ENCODE measurements around the gene WBP2. TPM values are rescaled to one million over a fixed set of nuclear protein-coding genes. Genes with fewer than 3 reads are reported as not detected.

WBP2 gene
- total and polyA plus RNA-seq, 5 donors from 2014 or later: 77.7 to 118 (median 92.2) TPM

- no peaks in the 10 kb centered on the region for H3K27me3 Mint-ChIP-seq
- H3K4me3 Mint-ChIP-seq: peak overlapping the region in 1 of 4 donors; percentile 33
Observed at GRCh38 chr17:75821552-75821951, 33.6 kb downstream of the WBP2 start.

DNA sequence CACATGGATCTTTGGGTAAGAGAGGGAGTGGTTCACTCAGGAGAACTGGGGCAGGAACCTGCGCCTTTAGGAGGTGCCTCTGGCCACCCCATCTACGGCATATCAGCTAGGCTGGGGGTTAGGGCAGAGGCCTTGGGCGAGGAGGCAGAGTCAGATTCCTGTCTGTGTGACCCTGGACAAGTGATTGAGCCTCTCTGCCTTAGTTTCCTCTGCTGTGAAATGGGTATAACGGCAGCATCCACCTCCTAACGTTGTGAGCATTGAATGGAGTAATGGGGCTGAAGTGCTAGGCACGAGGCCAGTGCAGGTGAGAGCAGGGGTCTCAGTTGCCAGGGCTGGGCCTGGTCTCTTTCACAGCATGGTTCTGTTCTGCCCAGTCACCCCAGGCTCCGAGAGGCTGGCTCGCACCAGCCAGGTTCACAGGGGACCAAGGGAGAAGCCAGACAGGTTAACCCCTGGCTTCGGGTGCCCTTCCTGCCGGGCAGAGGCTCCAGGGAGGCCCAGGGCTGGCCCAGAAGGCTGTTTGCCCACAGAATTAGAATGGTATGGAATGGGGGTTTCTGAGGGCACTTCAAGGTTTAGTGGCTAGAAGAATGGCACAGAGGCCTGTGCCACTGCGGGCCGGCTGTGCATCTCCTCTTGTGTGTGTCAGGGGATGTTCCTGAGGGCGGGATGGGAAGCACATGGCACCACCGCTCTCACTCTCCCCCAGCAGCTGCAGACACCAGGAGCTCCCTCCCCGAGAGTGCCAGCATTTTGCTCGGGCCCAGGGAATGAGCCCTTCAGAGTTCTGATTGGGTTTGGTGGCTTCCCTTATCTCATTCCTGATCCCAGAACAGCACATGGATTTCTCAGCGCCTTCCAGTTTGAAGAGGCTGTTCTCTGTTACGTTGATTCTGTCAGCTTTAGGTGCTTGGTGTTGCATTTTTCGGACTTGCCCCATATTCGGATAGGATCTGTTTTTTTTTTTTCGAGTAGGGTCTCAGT, 34.7 kb downstream of the WBP2 start:
- peaks cover 13% of the 10 kb centered on the region for H3K4me1 ChIP-seq (ENCODE audit: control insufficient read depth, insufficient read depth, low read length, poor library complexity, severe bottlenecking)
- Mint-ChIP-seq H3K4me1 (peaks cover 0 to 19% (median 9%) of the 10 kb centered on the region in 4 donors), H3K27me3 (no peaks in the 10 kb centered on the region), H3K27ac (peak overlapping the region in 2 of 3 donors; percentile 48 to 82), H3K36me3 (peaks cover 11% of the 10 kb centered on the region), H3K4me3 (no peak overlapping the region), H3K9me3 (no peaks in the 10 kb centered on the region)
- no peaks in the 10 kb centered on the region for H3K9me3 ChIP-seq (ENCODE audit: control insufficient read depth in 2 of 2, low read length in 2 of 2)
- DNase-seq (no peak), ATAC-seq (ENCODE audit: low read depth in 2 of 2) (no peak)
- no peak overlapping the region for H3K4me3 ChIP-seq (ENCODE audit: low read depth, low read length)
- H3K36me3 ChIP-seq (ENCODE audit: control insufficient read depth, insufficient read depth, low read length): peaks cover 46% of the 10 kb centered on the region
- H3K27me3 ChIP-seq (ENCODE audit: control insufficient read depth, insufficient read depth, low read length): no peaks in the 10 kb centered on the region
- H3K27ac ChIP-seq (ENCODE audit: insufficient read depth, low read length, poor library complexity, severe bottlenecking): no peak overlapping the region

More at GRCh38 chr17:75821552-75821951, 33.6 kb downstream of the WBP2 start:
- Histone ChIP-seq H3K27ac (ENCODE audit: insufficient read depth, low read length, poor library complexity, severe bottlenecking) (peak overlapping the region; percentile 50), H3K36me3 (ENCODE audit: control insufficient read depth, insufficient read depth, low read length) (peaks cover 41% of the 10 kb centered on the region), H3K9me3 (ENCODE audit: control insufficient read depth in 2 of 2, low read length in 2 of 2) (no peaks in the 10 kb centered on the region), H3K4me3 (ENCODE audit: low read depth, low read length) (no peak overlapping the region), H3K27me3 (ENCODE audit: control insufficient read depth, insufficient read depth, low read length) (no peaks in the 10 kb centered on the region), H3K4me1 (ENCODE audit: control insufficient read depth, insufficient read depth, low read length, poor library complexity, severe bottlenecking) (peaks cover 13% of the 10 kb centered on the region)
- H3K9me3 Mint-ChIP-seq: no peaks in the 10 kb centered on the region
- no peak for DNase-seq
- H3K27ac Mint-ChIP-seq: peak overlapping the region; percentile 74 to 82 (median 76)
- ATAC-seq (ENCODE audit: low read depth in 2 of 2): no peak
- peaks cover 0 to 21% (median 9%) of the 10 kb centered on the region in 4 donors for H3K4me1 Mint-ChIP-seq
- H3K36me3 Mint-ChIP-seq: peaks cover 11% of the 10 kb centered on the region

- ATAC-seq (ENCODE audit: low read depth in 2 of 2) (no peak), DNase-seq (no peak)
- Mint-ChIP-seq H3K36me3 (peaks cover 11% of the 10 kb centered on the region), H3K4me1 (peaks cover 0 to 18% (median 9%) of the 10 kb centered on the region in 4 donors), H3K9me3 (no peaks in the 10 kb centered on the region), H3K27me3 (no peaks in the 10 kb centered on the region), H3K4me3 (no peak overlapping the region), H3K27ac (peak overlapping the region in 2 of 3 donors; percentile 41 to 78)
- Histone ChIP-seq H3K36me3 (ENCODE audit: control insufficient read depth, insufficient read depth, low read length) (peaks cover 53% of the 10 kb centered on the region), H3K4me1 (ENCODE audit: control insufficient read depth, insufficient read depth, low read length, poor library complexity, severe bottlenecking) (peaks cover 13% of the 10 kb centered on the region), H3K27ac (ENCODE audit: insufficient read depth, low read length, poor library complexity, severe bottlenecking) (no peak overlapping the region), H3K4me3 (ENCODE audit: low read depth, low read length) (no peak overlapping the region), H3K9me3 (ENCODE audit: control insufficient read depth in 2 of 2, low read length in 2 of 2) (no peaks in the 10 kb centered on the region), H3K27me3 (ENCODE audit: control insufficient read depth, insufficient read depth, low read length) (no peaks in the 10 kb centered on the region)
Observed at GRCh38 chr17:75819678-75820077, 35.5 kb downstream of the WBP2 start.

- no peak for DNase-seq
- Mint-ChIP-seq H3K4me1 (peaks cover 0 to 18% (median 9%) of the 10 kb centered on the region in 4 donors), H3K4me3 (no peak overlapping the region), H3K36me3 (peaks cover 11% of the 10 kb centered on the region), H3K27me3 (no peaks in the 10 kb centered on the region), H3K27ac (peak overlapping the region in 1 of 3 donors; percentile 78), H3K9me3 (no peaks in the 10 kb centered on the region)
- no peak overlapping the region for H3K4me3 ChIP-seq (ENCODE audit: low read depth, low read length)
- peaks cover 55% of the 10 kb centered on the region for H3K36me3 ChIP-seq (ENCODE audit: control insufficient read depth, insufficient read depth, low read length)
- ATAC-seq (ENCODE audit: low read depth in 2 of 2): no peak
- H3K27ac ChIP-seq (ENCODE audit: insufficient read depth, low read length, poor library complexity, severe bottlenecking): no peak overlapping the region
- no peaks in the 10 kb centered on the region for H3K27me3 ChIP-seq (ENCODE audit: control insufficient read depth, insufficient read depth, low read length)
- no peaks in the 10 kb centered on the region for H3K9me3 ChIP-seq (ENCODE audit: control insufficient read depth in 2 of 2, low read length in 2 of 2)
- H3K4me1 ChIP-seq (ENCODE audit: control insufficient read depth, insufficient read depth, low read length, poor library complexity, severe bottlenecking): peaks cover 13% of the 10 kb centered on the region
Observed at GRCh38 chr17:75819116-75819515, 36.0 kb downstream of the WBP2 start.

GRCh38 chr17:75818326-75818885, 36.7 kb downstream of the WBP2 start:
- no peak for DNase-seq
- no peak for ATAC-seq (ENCODE audit: low read depth in 2 of 2)
- peaks cover 0 to 18% (median 9%) of the 10 kb centered on the region in 4 donors for H3K4me1 Mint-ChIP-seq
- Histone ChIP-seq H3K9me3 (ENCODE audit: control insufficient read depth in 2 of 2, low read length in 2 of 2) (no peaks in the 10 kb centered on the region), H3K4me1 (ENCODE audit: control insufficient read depth, insufficient read depth, low read length, poor library complexity, severe bottlenecking) (peaks cover 13% of the 10 kb centered on the region), H3K4me3 (ENCODE audit: low read depth, low read length) (no peak overlapping the region), H3K36me3 (ENCODE audit: control insufficient read depth, insufficient read depth, low read length) (peaks cover 57% of the 10 kb centered on the region), H3K27me3 (ENCODE audit: control insufficient read depth, insufficient read depth, low read length) (no peaks in the 10 kb centered on the region), H3K27ac (ENCODE audit: insufficient read depth, low read length, poor library complexity, severe bottlenecking) (no peak overlapping the region)
- H3K27ac Mint-ChIP-seq: peak overlapping the region in 2 of 3 donors; percentile 5 to 93
- H3K9me3 Mint-ChIP-seq: no peaks in the 10 kb centered on the region
- H3K27me3 Mint-ChIP-seq: no peaks in the 10 kb centered on the region
- peaks cover 11% of the 10 kb centered on the region for H3K36me3 Mint-ChIP-seq
- H3K4me3 Mint-ChIP-seq: no peak overlapping the region

GRCh38 chr17:75817571-75817970, 37.6 kb downstream of the WBP2 start:
- Histone ChIP-seq H3K27me3 (ENCODE audit: control insufficient read depth, insufficient read depth, low read length) (no peaks in the 10 kb centered on the region), H3K36me3 (ENCODE audit: control insufficient read depth, insufficient read depth, low read length) (peaks cover 62% of the 10 kb centered on the region), H3K4me1 (ENCODE audit: control insufficient read depth, insufficient read depth, low read length, poor library complexity, severe bottlenecking) (peaks cover 9% of the 10 kb centered on the region), H3K9me3 (ENCODE audit: control insufficient read depth in 2 of 2, low read length in 2 of 2) (no peaks in the 10 kb centered on the region), H3K4me3 (ENCODE audit: low read depth, low read length) (no peak overlapping the region), H3K27ac (ENCODE audit: insufficient read depth, low read length, poor library complexity, severe bottlenecking) (no peak overlapping the region)
- peaks cover 11% of the 10 kb centered on the region for H3K36me3 Mint-ChIP-seq
- H3K27me3 Mint-ChIP-seq: no peaks in the 10 kb centered on the region
- H3K4me1 Mint-ChIP-seq: peaks cover 0 to 18% (median 9%) of the 10 kb centered on the region in 4 donors
- no peak for ATAC-seq (ENCODE audit: low read depth in 2 of 2)
- no peaks in the 10 kb centered on the region for H3K9me3 Mint-ChIP-seq
- H3K4me3 Mint-ChIP-seq: no peak overlapping the region
- peak overlapping the region in 2 of 3 donors; percentile 46 to 86 for H3K27ac Mint-ChIP-seq
- DNase-seq: no peak

DNA sequence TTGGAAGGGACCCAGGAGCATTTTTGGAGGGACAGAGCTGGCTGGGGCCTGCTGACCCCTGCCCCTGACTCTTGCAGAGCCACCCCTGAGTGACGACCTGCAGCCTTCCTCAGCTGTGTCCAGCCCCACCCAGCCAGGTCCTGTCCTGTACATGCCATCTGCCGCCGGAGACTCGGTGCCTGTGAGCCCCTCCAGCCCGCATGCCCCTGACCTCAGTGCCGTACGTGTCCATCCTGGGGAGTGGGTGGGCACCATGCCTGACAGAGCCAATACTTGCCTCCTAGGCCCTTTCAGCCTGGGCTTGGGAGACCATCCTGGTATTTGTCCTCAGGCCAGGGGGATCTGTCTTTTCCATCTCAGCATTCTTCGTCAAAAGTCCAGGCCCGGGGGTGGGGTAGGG, 38.4 kb downstream of the WBP2 start:
- H3K27me3 Mint-ChIP-seq: no peaks in the 10 kb centered on the region
- H3K36me3 Mint-ChIP-seq: peaks cover 11% of the 10 kb centered on the region

More for the DNA sequence above, 38.4 kb downstream of the WBP2 start:
- Mint-ChIP-seq H3K9me3 (no peaks in the 10 kb centered on the region), H3K4me3 (no peak overlapping the region), H3K4me1 (peaks cover 0 to 10% (median 3%) of the 10 kb centered on the region in 4 donors), H3K27ac (no peak overlapping the region)
- H3K36me3 ChIP-seq (ENCODE audit: control insufficient read depth, insufficient read depth, low read length): peaks cover 70% of the 10 kb centered on the region
- no peaks in the 10 kb centered on the region for H3K27me3 ChIP-seq (ENCODE audit: control insufficient read depth, insufficient read depth, low read length)
- H3K4me3 ChIP-seq (ENCODE audit: low read depth, low read length): no peak overlapping the region
- H3K27ac ChIP-seq (ENCODE audit: insufficient read depth, low read length, poor library complexity, severe bottlenecking): no peak overlapping the region
- no peak for DNase-seq
- ATAC-seq (ENCODE audit: low read depth in 2 of 2): no peak
- peaks cover under 1% of the 10 kb centered on the region for H3K4me1 ChIP-seq (ENCODE audit: control insufficient read depth, insufficient read depth, low read length, poor library complexity, severe bottlenecking)
- no peaks in the 10 kb centered on the region for H3K9me3 ChIP-seq (ENCODE audit: control insufficient read depth in 2 of 2, low read length in 2 of 2)

All from CD4-positive, CD25-positive, alpha-beta regulatory T cell (primary cell).